ENCODE data around the gene OXSM.

OXSM gene

DNA sequence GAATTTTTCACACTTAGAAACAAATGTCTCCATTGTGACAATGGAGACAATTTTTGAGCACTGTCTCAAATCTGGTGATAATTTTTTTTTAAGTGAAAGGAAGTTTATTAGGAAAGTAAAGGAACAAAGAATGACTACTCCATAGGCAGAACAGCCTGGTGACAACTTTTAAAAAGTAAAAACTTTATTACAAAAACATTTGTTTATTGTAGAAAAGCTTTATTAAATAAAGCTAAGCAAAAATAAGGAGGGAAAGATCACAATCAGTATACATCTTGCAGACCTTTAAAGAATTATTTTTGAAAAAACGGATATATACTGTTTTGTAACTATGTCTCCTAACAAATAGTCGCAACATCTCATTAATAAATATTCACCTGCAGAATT lies 688 bp upstream of the OXSM start:
- no peak for TF ChIP-seq CTCF (IDR thresholded peaks at IDR 0.05; ENCODE audit: control insufficient read depth, insufficient read depth, low read depth, low read length, missing control alignments)
- peak overlapping the region; percentile 83 for H3K4me3 ChIP-seq (ENCODE audit: control insufficient read depth, low read depth, low read length)
- DNase-seq (ENCODE audit: low read depth), result no peak

GRCh38 chr3:25801786-25802185 lies 11.9 kb downstream of the OXSM start:
- DNase-seq (ENCODE audit: low read depth), result no peak
- no peak overlapping the region for H3K4me3 ChIP-seq (ENCODE audit: control insufficient read depth, low read depth, low read length)
- no peak for TF ChIP-seq CTCF (IDR thresholded peaks at IDR 0.05; ENCODE audit: control insufficient read depth, insufficient read depth, low read depth, low read length, missing control alignments)

GRCh38 chr3:25803833-25804232 lies 13.9 kb downstream of the OXSM start:
- no peak overlapping the region for H3K4me3 ChIP-seq (ENCODE audit: control insufficient read depth, low read depth, low read length)
- no peak for TF ChIP-seq CTCF (IDR thresholded peaks at IDR 0.05; ENCODE audit: control insufficient read depth, insufficient read depth, low read depth, low read length, missing control alignments)
- no peak for DNase-seq (ENCODE audit: low read depth)

- TF ChIP-seq CTCF (IDR thresholded peaks at IDR 0.05; ENCODE audit: control insufficient read depth, insufficient read depth, low read depth, low read length, missing control alignments), result no peak
- no peak overlapping the region for H3K4me3 ChIP-seq (ENCODE audit: control insufficient read depth, low read depth, low read length)
- no peak for DNase-seq (ENCODE audit: low read depth)
Observed at GRCh38 chr3:25804676-25805075, 14.8 kb downstream of the OXSM start.

DNA sequence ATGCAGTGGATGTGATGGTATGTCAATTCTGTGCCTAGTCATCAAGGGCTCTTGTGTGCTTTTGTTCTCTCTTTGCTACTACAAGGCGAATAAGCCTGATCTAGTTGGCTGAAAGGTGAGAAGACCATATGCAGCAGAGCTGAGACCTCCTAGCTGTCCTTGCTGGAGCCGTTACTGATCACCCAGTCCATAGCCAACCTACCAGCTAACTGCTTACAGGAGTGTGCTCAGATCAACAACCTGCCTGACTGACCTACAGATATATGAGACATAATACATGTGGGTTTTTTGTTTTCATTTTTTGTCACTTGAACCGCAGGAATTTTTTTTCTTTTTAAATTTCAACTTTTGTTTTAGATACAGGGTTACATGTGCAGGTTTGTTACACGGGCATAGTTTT lies 22.8 kb downstream of the OXSM start:
- DNase-seq (ENCODE audit: low read depth), result no peak
- H3K4me3 ChIP-seq (ENCODE audit: control insufficient read depth, low read depth, low read length), result no peak overlapping the region
- TF ChIP-seq CTCF (IDR thresholded peaks at IDR 0.05; ENCODE audit: control insufficient read depth, insufficient read depth, low read depth, low read length, missing control alignments), result no peak

DNA sequence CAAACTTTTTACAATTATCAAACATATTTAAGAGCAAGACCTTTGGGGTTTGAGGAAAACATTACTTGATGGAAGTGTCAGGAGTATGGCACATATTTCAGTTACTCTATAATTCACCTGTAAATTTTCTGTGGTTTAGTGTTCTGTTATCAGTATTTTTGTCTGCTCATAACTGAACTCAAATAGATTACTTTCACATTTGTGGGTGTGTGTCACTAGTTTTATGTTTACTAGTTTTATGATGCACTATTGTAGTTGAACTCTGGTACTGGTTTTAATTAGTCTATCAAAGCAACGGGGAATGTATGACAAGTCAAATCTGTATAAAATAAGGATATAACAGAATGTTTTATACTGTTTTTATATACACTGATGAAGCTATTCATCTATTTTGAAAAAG lies 27.2 kb downstream of the OXSM start:
- H3K4me3 ChIP-seq (ENCODE audit: control insufficient read depth, low read depth, low read length), result no peak overlapping the region
- TF ChIP-seq CTCF (IDR thresholded peaks at IDR 0.05; ENCODE audit: control insufficient read depth, insufficient read depth, low read depth, low read length, missing control alignments), result no peak
- DNase-seq (ENCODE audit: low read depth), result no peak

DNA sequence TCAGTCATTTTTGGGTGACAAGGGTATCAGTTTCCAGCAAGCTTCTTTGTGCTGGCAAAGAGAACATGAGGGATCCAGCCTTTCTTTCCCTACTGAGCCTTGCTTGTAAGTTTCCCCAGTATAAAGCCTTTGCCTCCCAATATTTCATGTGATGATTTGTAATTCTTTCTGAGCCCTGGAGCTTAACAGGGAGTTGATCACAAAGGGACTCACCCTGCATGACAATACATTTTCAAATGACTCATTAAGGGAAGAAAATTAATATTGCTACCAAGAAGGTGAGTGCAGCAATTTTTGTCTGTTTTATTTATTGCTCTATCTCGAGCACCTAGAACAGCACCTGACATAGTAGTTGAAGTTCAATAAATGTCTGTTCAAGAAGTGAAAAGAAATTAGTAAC lies 27.7 kb downstream of the OXSM start:
- no peak overlapping the region for H3K4me3 ChIP-seq (ENCODE audit: control insufficient read depth, low read depth, low read length)
- no peak for DNase-seq (ENCODE audit: low read depth)
- TF ChIP-seq CTCF (IDR thresholded peaks at IDR 0.05; ENCODE audit: control insufficient read depth, insufficient read depth, low read depth, low read length, missing control alignments), result no peak

Measured in AG09309 (cell line).